Neural cell (in vitro differentiated cells): ENCODE results near the gene EPHA6.

Experiments
- CTCF ChIP-seq: fragments of 450-650 bp; IDR thresholded peaks from 2 replicates; pipeline ENCODE4 v1.5.1; 2014; ENCODE audit warnings: antibody characterized with exemption, mild to moderate bottlenecking, moderate library complexity; ENCODE audit not compliant: poor library complexity, severe bottlenecking
- EP300 ChIP-seq: fragments of 450-650 bp; conservative IDR thresholded peaks from 2 replicates; pipeline ENCODE4 v1.6.1; 2014; ENCODE audit warnings: antibody characterized with exemption, mild to moderate bottlenecking, moderate library complexity; ENCODE audit not compliant: poor library complexity, severe bottlenecking
- EZH2 ChIP-seq: fragments of 200-600, 300-800 bp; shearing (Covaris generic), sonication (generic); IDR thresholded peaks from 2 replicates; pipeline ENCODE4 v1.6.1; 2014; ENCODE audit warnings: antibody characterized with exemption, low read length, borderline replicate concordance, mild to moderate bottlenecking; ENCODE audit not compliant: insufficient read depth, poor library complexity, severe bottlenecking
- MXI1 ChIP-seq: fragments of 450-650 bp; conservative IDR thresholded peaks from 2 replicates; pipeline ENCODE4 v1.6.1; 2014; ENCODE audit warnings: antibody characterized with exemption, mild to moderate bottlenecking; ENCODE audit not compliant: poor library complexity, severe bottlenecking
- SMC3 ChIP-seq: fragments of 450-650 bp; conservative IDR thresholded peaks from 2 replicates; pipeline ENCODE4 v1.6.1; 2014; ENCODE audit warnings: antibody characterized with exemption, mild to moderate bottlenecking, moderate library complexity; ENCODE audit not compliant: poor library complexity
- TAF1 ChIP-seq: IDR thresholded peaks from 2 replicates; pipeline ENCODE4 v1.6.1; 2012; ENCODE audit warnings: low read depth

GRCh38 chr3:96877510-96877909 is 63.1 kb downstream of the EPHA6 start:
- TF ChIP-seq CTCF: no peak
- TF ChIP-seq EZH2: no peak
- no peak for TF ChIP-seq EP300
- TF ChIP-seq TAF1: no peak
- no peak for TF ChIP-seq SMC3
- TF ChIP-seq MXI1: no peak
